Hepatocyte (in vitro differentiated cells): Measurements from ENCODE around the gene SLC35E3. TPM values are rescaled to one million over a fixed set of nuclear protein-coding genes. Genes with fewer than 3 reads are reported as not detected.
A peak's percentile ranks its signal among the peaks of the same experiment; 100 is the strongest.

Source experiments
- DNase-seq: peaks from one replicate; pipeline ENCODE4 v3.0.0-alpha.2; 2016; ENCODE audit warnings: low spot score
- H2AFZ ChIP-seq: fragments of 200-600 bp; sonication (generic); 2 replicates; pipeline ENCODE4 v1.6.0; 2016; ENCODE audit warnings: antibody characterized with exemption, mild to moderate bottlenecking
- H3K27ac ChIP-seq: fragments of 200-600 bp; sonication (generic); 2 replicates; pipeline ENCODE4 v1.5.1; 2016; ENCODE audit warnings: mild to moderate bottlenecking
- H3K27me3 ChIP-seq: fragments of 200-600 bp; sonication (generic); 2 replicates; pipeline ENCODE4 v1.6.1; 2016
- H3K36me3 ChIP-seq: fragments of 200-600 bp; sonication (generic); replicated peaks from 2 replicates; pipeline ENCODE4 v1.5.1; 2016; ENCODE audit warnings: low read depth; ENCODE audit not compliant: insufficient read depth
- H3K4me1 ChIP-seq: fragments of 200-600 bp; sonication (generic); 2 replicates; pipeline ENCODE4 v1.5.1; 2016; ENCODE audit warnings: mild to moderate bottlenecking, moderate library complexity; ENCODE audit not compliant: insufficient read depth
- H3K4me2 ChIP-seq: fragments of 200-600 bp; sonication (generic); 2 replicates; pipeline ENCODE4 v1.6.0; 2016
- H3K4me3 ChIP-seq: fragments of 200-600 bp; sonication (generic); 2 replicates; pipeline ENCODE4 v1.5.1; 2016; ENCODE audit warnings: mild to moderate bottlenecking
- H3K79me2 ChIP-seq: fragments of 200-600 bp; sonication (generic); 2 replicates; pipeline ENCODE4 v1.6.0; 2017; ENCODE audit warnings: mild to moderate bottlenecking
- H3K9me2 ChIP-seq: fragments of 200-600 bp; sonication (generic); replicated peaks from 2 replicates; pipeline ENCODE4 v1.6.0; 2017; ENCODE audit warnings: mild to moderate bottlenecking; ENCODE audit not compliant: insufficient read depth
- H3K9me3 ChIP-seq: fragments of 200-600 bp; sonication (generic); 2 replicates; pipeline ENCODE4 v1.5.1; 2016; ENCODE audit warnings: low read depth, mild to moderate bottlenecking
- H4K20me1 ChIP-seq: fragments of 200-600 bp; sonication (generic); 2 replicates; pipeline ENCODE4 v1.6.0; 2016; ENCODE audit warnings: mild to moderate bottlenecking; ENCODE audit not compliant: insufficient read depth, poor library complexity, severe bottlenecking
- CTCF ChIP-seq: fragments of 200-600 bp; sonication (generic); IDR thresholded peaks from 2 replicates; pipeline ENCODE4 v1.5.1; 2016; ENCODE audit warnings: antibody characterized with exemption, mild to moderate bottlenecking; ENCODE audit not compliant: poor library complexity
- EZH2 ChIP-seq: fragments of 200-600 bp; sonication (generic); IDR thresholded peaks from 2 replicates; pipeline ENCODE4 v1.6.1; 2016; ENCODE audit warnings: antibody characterized with exemption, mild to moderate bottlenecking, borderline replicate concordance
- EZH2phosphoT487 ChIP-seq: fragments of 200-600 bp; sonication (generic); IDR thresholded peaks from one replicate; pipeline ENCODE4 v1.6.1; 2018; ENCODE audit warnings: antibody characterized with exemption, mild to moderate bottlenecking, low read depth, moderate library complexity; ENCODE audit not compliant: unreplicated experiment, severe bottlenecking
- WGBS: methylation state at CpG from one replicate; pipeline ENCODE4 v1.1.6; 2016; ENCODE audit warnings: low lambda C conversion rate; ENCODE audit errors: missing lambda C conversion rate; 5-methylcytosine and 5-hydroxymethylcytosine counted together
- polyA plus RNA-seq: library from polyadenylated mRNA; unstranded; fragments of >200 nt; fragmentation: Nextera tagmentation; extraction: Ambion mirVana; gene quantifications from 2 replicates; pipeline ENCODE4 v1.2.1, GENCODE V29; 2016
- total RNA-seq: library from RNA; depleted of rRNA; stranded (reverse); fragments of >200 nt; gene quantifications from 2 replicates; pipeline ENCODE4 v1.2.3, GENCODE V29; 2014

Gene SLC35E3
- total and polyA plus RNA-seq, 2 experiments from 2014 or later = 3.5 to 11.7 TPM

GRCh38 chr12:68733661-68734071 is 12.3 kb upstream of the SLC35E3 start:
- 95% methylated on average over 4 of the region's 4 CpGs for WGBS
- no peak for DNase-seq
- Histone ChIP-seq H3K9me3 (no peaks in the 10 kb centered on the region), H4K20me1 (no peaks in the 10 kb centered on the region), H3K36me3 (no peaks in the 10 kb centered on the region), H3K4me1 (no peaks in the 10 kb centered on the region), H3K4me2 (no peak overlapping the region), H3K9me2 (no peaks in the 10 kb centered on the region), H3K27me3 (no peaks in the 10 kb centered on the region), H3K4me3 (no peak overlapping the region), H3K79me2 (no peaks in the 10 kb centered on the region), H3K27ac (no peak overlapping the region), H2AFZ (no peak overlapping the region)
- TF ChIP-seq EZH2phosphoT487 = no peak

DNA sequence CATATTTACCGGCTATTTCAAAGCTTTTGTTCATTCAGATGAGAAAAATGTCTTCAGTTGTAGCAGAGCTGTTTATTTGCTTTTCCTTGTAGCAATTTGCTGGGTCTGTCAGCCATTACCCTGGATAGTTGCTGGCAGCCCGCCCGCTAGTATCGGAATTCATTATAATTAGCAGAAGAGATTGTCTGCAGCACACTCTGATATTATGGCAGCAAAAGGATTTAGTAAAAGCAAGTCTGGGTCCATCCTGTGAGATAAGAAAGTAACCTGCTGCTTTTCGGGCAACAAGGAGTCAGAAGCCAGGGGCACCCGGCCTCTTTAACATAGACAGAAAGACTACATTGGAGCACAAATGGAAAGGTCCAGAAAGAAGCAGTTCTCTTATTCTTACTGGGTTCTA is 6.1 kb upstream of the SLC35E3 start:
- WGBS = 85% methylated on average over 6 of the region's 6 CpGs
- Histone ChIP-seq H3K9me2 (no peaks in the 10 kb centered on the region), H3K4me1 (no peaks in the 10 kb centered on the region), H3K27me3 (no peaks in the 10 kb centered on the region), H3K4me2 (no peak overlapping the region), H3K4me3 (no peak overlapping the region), H2AFZ (no peak overlapping the region), H3K79me2 (no peaks in the 10 kb centered on the region), H3K36me3 (no peaks in the 10 kb centered on the region), H3K9me3 (no peaks in the 10 kb centered on the region), H3K27ac (no peak overlapping the region), H4K20me1 (no peaks in the 10 kb centered on the region)
- no peak for TF ChIP-seq EZH2phosphoT487
- no peak for TF ChIP-seq CTCF
- no peak for TF ChIP-seq EZH2
- DNase-seq = no peak

GRCh38 chr12:68743356-68743755 is 2.6 kb upstream of the SLC35E3 start:
- H3K9me2 ChIP-seq = no peaks in the 10 kb centered on the region
- H3K79me2 ChIP-seq = peaks cover 20% of the 10 kb centered on the region
- H3K4me2 ChIP-seq = no peak overlapping the region
- 100% methylated on average over 2 of the region's 2 CpGs for WGBS
- no peaks in the 10 kb centered on the region for H3K27me3 ChIP-seq
- H3K27ac ChIP-seq = no peak overlapping the region
- TF ChIP-seq EZH2 (no peak), EZH2phosphoT487 (no peak), CTCF (no peak)
- H3K4me3 ChIP-seq = no peak overlapping the region
- no peaks in the 10 kb centered on the region for H4K20me1 ChIP-seq
- H3K9me3 ChIP-seq = no peaks in the 10 kb centered on the region
- DNase-seq = no peak
- H2AFZ ChIP-seq = no peak overlapping the region
- H3K36me3 ChIP-seq = no peaks in the 10 kb centered on the region
- peaks cover 8% of the 10 kb centered on the region for H3K4me1 ChIP-seq

DNA sequence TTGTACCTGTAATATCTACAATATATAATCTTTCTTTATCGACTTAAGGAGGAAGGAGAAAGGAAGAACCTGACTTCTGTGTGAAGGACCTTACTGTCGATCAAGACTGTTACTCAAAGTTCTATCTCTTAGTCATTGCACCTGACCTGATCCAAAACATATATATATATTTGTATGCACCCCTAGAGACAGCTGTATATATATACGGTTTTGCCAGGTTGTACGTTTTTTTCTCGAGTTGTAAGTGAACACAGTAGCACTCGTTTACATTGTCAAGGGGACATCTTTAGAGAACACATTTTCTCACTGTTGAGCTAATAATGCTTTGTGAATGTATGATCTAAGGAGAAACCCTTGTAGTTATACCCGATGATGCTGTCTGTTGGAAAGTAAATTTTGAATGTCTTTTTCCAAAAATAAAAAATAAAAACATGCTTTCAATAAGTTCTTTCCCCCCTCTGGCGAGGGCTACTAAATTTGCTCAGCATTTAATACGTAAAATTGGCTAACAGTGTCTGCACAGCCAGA is 536 bp upstream of the SLC35E3 start:
- DNase-seq = no peak
- H3K27me3 ChIP-seq = no peaks in the 10 kb centered on the region
- no peaks in the 10 kb centered on the region for H3K36me3 ChIP-seq
- H3K4me1 ChIP-seq = peaks cover 8% of the 10 kb centered on the region
- TF ChIP-seq EZH2phosphoT487 (no peak), CTCF (no peak), EZH2 (no peak)
- peaks cover 24% of the 10 kb centered on the region for H3K79me2 ChIP-seq
- peak overlapping the region; percentile 88 for H3K4me2 ChIP-seq
- no peaks in the 10 kb centered on the region for H4K20me1 ChIP-seq
- peak overlapping the region; percentile 95 for H3K4me3 ChIP-seq
- WGBS = 76% methylated on average over 9 of the region's 9 CpGs
- no peaks in the 10 kb centered on the region for H3K9me3 ChIP-seq
- H3K9me2 ChIP-seq = no peaks in the 10 kb centered on the region
- peak overlapping the region; percentile 94 for H2AFZ ChIP-seq
- peak overlapping the region; percentile 77 for H3K27ac ChIP-seq
